ENCODE data around the gene DPP6.

Gene DPP6

DNA sequence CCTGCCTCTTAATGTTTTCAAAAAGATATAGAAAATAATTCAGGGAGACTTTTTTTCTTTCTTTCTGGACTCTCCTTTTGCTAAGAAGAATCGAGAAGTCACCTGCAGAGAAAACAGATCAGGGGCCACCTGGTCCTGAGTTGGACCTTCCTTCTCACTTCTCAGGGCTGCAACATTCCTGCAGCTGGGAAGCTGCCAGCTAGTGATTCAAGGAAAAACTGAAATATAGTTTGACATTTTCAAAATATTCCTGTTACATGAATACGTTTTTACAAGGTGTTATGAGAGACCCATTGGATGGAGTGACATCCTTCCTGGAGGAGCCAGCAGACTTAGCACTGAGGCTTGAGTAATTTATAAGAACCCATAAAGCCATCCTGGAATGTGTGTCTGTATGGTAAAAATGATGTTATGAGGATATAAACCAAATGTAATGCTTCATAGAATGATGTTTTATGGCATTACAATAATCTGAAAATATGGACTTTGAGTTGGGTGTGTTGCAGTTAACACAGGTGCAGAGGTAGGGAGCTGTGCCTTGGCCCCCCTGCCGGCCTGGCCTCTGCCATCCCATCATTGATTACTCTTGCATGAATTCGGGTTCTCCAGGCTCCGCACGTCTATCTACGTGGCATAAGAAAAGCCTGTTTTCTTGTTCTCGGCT is 801.0 kb downstream of the DPP6 start:
- DNase-seq = no peak

GRCh38 chr7:154853727-154854095 is 801.5 kb downstream of the DPP6 start:
- no peak for DNase-seq

DNA sequence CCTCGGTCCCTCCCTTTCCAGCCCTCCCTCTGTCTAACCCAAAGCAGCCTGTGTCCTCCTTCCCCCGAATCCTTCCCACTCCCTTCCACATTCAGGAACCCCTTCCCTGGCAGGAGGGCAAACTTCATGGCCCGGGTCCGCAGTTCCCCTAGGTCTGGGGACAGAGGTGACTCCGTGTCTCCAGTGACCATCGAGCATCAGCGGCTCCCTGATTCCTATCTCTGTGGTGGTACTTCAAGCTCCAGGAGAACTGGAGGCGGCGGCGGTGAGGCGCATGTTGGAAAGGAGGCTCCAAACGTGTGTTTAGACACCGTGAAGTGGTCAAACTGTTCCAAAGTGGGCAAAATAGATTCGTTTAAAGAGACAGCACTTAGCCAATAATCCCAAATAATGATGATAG is 802.6 kb downstream of the DPP6 start:
- no peak for DNase-seq

DNA sequence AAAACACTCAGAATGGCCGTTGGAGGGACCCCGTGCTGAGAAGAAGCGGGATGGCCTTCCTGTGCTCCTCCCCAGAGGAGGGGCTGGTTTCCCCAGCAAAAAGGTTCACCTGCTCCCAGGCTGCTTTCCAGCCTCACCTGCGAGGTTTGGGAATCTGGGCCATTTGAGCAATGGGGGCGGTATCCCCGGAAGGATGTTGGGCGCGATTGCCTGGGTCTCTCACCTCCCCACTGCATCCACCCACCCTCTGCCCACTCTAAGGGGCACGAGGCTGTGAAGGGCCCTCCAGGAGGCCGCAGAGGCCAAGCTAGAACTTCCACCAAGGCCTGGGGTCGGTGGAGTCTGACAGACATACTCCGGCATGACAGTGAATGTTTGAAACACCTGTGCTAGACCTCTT is 803.2 kb downstream of the DPP6 start:
- no peak for DNase-seq

GRCh38 chr7:154856733-154857132 is 804.5 kb downstream of the DPP6 start:
- no peak for DNase-seq

DNA sequence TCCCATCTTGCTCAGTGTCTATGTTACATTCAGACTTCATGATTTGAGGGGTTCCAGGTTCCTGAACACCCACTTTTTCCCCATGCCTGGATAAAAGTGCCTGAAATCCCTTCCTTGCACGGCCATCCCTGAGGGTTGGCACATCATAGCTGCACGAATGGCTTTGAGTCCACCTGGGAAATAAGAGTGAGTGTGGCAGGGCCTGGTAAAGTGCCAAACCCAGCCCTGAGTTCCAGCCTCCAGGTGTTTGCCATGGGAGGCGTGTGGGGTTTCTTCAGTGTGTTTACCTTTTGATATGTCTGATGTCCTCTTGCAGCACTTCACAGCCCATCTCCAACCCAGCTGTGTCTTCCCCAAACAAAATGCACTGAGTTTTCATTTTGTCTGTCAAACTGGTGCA is 805.0 kb downstream of the DPP6 start:
- DNase-seq = no peak

DNA sequence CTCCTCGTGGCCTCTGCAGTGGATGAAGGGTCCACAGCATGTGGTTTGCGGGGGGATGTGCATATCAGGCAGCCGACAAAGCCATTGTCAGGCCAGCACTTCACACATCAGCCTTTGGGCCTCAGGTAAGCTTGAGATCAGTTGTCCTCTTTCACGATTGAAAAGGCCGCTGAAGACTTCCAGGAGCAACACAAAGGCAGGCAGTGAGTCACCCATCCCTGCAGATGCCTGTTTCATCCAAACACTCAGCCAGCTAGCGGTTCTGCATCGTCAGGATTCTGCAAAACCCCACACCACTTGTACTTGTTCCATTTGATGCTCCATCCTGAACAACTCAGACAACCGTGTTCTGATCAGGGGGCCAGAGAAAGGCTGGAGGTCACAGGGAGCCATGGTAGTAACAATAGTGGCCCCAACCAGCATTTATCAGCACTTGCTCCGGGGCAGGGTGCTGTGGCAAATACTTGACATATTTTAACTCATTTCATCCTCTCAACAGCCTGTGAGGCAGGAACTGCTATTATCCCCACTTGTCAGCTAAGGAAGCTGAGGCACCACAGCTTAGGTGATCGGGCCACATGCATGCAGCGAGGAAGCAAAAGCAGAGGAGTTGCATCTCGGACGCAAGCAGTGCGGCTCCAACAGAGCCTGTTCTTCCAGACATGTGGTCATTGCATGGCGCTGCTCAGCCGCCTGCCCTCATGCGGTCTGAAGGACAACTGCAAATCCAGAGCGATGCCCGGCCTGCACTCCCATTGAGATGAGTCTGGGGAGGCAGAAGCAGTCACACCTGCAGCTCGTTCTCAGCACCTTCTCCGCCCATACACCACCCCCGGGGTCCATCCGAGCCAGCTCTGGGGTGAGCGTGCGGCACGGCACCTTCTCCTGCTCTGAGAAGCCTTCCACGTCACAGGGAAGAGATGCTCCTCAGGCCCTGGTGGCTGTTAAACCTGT is 805.8 kb downstream of the DPP6 start:
- DNase-seq = no peak

DNA sequence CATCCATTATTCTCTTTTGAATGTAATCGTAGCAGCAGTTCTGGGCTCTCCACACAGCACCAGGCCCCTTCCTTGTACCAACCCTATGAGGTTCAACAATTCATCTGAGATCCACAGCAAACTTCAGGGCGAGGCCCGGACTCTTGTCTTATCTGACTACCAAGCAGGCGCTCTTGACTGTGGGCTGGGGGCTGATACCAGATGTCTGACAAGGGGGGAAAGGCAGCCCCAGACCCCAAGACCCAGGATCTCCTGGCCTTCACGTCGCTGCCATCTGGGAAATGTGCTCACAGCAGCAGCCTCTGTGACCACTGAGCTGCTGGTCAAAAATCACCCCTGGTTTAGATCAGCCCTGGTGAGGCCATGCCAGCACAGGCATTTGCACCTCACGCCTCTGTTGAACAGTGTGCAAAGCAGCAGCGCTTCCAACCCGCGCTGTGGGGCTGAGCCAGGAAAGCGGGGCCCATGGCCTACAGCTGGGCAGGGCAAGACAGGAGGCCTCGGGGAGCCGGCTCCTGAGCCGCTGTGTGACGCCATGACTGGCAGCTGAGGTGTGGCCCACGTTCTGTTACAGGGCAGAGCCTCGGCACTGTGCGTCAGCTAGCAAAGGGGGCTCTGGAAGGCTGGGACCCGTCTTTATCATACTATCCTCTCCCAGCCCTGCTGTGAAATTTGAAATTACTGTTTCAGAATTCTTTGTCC is 806.8 kb downstream of the DPP6 start:
- DNase-seq = no peak

GRCh38 chr7:154859747-154860620 is 807.8 kb downstream of the DPP6 start:
- DNase-seq = no peak

DNA sequence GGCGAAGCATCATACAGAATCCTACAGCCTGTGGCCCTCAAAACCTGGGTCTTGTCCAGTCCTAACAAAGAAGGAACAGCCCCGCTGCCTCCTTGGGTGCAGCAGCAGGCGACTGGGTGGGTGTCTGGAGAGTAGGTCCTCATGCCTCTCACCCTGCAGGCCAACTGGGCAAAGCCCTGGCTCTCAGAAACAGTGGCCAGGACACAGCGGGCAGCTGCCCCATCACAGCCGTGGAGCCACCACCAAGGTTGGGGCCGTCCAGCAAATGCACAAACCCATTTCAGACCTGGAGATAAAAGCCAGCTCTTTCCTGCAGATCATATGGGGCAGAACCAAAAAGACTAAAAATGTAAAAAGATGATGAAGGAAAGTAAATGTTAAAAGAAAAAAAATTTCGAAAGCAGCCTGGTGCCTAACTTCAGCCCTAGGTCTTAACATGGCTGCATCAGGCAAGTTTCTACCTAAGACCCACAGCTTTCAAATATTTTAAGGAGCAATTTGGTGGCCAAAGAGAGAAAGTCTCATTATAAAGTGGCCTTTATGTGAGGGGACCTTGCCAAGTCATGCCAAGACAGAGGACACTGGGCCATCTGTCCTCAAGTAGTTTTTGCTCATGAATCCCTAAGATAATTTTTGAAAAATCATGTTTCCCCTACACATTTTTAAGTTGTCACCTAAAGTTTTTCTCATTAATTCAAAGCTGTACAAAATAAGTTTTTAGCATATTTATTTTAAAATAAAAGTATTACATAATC is 808.6 kb downstream of the DPP6 start:
- DNase-seq = no peak

GRCh38 chr7:154861589-154861988 is 809.4 kb downstream of the DPP6 start:
- DNase-seq = no peak

DNA sequence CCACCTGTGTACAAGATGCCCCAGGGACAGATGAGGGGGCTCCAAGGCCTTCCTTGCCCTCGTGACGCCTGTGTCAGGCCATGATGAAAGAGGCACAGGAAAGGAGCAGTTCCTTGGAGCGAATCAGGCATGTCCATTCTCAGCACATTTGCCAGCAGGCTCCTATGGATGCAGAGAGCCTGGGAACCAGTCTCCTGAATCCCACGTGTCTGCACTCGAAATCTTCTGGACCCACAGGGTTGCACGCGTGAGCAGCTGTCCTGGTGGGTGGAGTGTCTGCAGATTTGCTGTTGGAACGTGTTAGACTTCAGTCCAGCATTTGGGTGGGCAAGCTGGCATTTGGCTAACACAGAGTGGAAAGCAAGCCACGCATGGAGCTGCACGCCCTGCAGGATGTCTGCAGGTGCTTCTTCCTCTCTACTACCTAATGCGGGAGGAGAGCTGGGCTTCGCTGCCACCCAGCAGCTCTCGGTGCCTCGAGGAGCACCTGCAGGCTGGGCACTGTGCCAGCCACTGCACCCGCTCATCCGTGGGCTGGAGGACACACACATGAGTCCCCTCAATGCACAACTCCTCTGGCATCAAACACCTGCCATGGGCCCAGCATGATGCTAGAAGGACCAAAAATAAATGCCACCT is 810.1 kb downstream of the DPP6 start:
- DNase-seq = no peak

GRCh38 chr7:154863766-154864522 is 811.7 kb downstream of the DPP6 start:
- DNase-seq = no peak

DNA sequence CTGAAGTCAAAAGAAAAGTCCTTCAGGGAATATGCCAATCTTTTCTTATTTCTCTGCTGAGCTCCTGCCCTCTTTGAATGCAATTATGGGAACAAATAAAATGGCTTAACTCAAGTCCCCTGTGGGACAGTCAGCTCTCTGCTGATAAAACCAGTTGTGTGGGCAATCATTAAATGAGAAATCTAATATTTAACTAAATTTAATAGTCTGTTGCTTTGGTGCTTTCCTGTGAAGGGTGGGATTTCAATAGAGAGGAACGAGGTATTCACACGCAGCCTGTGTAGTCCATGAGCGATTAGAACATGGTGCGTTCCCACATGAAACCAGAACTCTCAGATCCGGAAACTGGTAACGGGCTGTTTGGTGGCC is 812.3 kb downstream of the DPP6 start:
- no peak for DNase-seq

GRCh38 chr7:154865984-154866685 is 813.9 kb downstream of the DPP6 start:
- DNase-seq = no peak

DNA sequence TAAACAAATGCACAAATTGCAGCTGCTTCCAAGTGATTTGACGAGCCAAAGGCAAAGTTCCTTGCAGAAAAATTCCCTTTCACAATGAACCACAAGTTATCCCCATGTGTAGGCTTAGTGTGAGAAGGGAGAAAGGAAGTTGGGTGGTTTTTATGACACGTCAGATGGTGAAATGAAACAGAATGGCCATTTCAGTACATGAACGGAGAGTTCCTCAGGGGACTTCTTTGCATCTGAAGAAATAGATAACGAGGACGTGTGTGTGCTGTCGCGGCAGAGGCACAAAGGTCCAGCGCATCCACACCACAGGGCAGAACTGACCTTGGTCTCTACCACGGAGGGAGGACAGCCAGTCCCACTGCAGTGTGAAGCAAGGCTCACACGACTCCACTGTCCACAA is 814.9 kb downstream of the DPP6 start:
- DNase-seq = no peak

DNA sequence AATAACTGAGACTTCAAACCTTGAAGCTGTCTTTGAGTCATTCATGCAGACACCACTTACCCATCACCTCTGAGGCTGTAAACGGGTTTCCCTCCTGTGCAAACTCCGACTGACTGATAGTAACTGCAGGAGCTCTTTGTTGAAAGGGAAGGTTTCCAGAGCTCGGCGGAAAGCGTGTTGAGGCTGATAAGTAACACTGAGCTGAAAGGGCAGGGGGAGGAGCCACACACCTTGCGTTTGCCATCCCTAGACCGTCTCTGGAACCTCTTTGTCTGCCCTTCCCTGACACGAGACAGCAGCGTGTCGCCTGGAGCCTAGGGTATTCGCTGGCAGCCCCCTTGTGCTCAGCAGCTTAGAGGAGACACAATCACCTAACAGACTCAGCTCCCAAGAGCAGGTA is 816.7 kb downstream of the DPP6 start:
- DNase-seq = no peak

DNA sequence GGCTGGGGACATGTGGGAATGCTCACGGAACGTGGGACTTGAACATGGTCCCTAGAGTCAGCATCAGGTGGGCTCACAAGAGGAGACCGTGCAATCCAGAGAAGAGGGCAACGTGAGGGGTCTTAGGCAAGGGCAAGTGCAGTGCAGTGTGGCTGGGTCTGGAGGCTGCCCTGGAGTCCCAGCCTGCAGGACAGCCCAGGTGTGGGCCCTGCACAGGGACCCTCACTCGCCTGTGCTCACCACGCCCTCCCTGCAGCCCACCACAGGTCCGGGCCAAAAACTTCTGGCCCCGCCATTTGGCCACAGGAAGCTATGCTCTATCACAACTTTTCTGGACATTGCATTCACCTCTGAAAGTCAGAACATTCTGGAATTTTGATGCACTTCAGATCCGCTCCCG is 817.2 kb downstream of the DPP6 start:
- DNase-seq = no peak

DNA sequence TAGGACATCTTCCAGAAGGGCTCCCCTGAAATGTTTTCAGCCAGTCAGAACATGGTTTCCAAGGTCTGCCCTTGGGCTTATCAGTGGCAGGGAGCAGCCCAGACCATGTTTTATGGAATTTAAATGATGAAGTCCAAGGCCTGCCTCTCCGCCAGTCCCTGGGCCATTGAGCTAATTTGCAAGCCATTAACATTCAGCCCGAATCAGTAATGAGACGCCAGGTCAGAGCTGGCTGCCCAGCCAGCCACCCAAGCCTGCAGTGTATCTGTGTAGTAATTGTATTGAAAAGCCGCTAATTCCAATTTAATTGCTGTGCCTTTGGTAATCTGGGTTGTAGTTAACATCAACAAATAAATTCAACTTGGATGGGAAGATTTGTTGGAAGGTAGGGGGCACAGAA is 819.3 kb downstream of the DPP6 start:
- no peak for DNase-seq
